ENCODE measurements around the gene NPAS2.

NPAS2 gene

GRCh38 chr2:100940240-100940639 lies 120.3 kb downstream of the NPAS2 start:
- no peak for DNase-seq (ENCODE audit: low read depth, low spot score)

- no peak for DNase-seq (ENCODE audit: low read depth, low spot score)
Measured at GRCh38 chr2:100940766-100941645, 121.1 kb downstream of the NPAS2 start.

GRCh38 chr2:100941646-100942240 lies 121.8 kb downstream of the NPAS2 start:
- DNase-seq (ENCODE audit: low read depth, low spot score) = no peak

GRCh38 chr2:100944617-100945432 lies 124.9 kb downstream of the NPAS2 start:
- no peak for DNase-seq (ENCODE audit: low read depth, low spot score)

GRCh38 chr2:100945433-100945740 lies 125.4 kb downstream of the NPAS2 start:
- DNase-seq (ENCODE audit: low read depth, low spot score) = no peak

- DNase-seq (ENCODE audit: low read depth, low spot score) = no peak
Measured at GRCh38 chr2:100945930-100946607, 126.1 kb downstream of the NPAS2 start.

GRCh38 chr2:100948942-100949811 lies 129.2 kb downstream of the NPAS2 start:
- DNase-seq (ENCODE audit: low read depth, low spot score) = no peak

- no peak for DNase-seq (ENCODE audit: low read depth, low spot score)
Measured at GRCh38 chr2:100952512-100952911, 132.6 kb downstream of the NPAS2 start.

GRCh38 chr2:100953406-100954043 lies 133.6 kb downstream of the NPAS2 start:
- no peak for DNase-seq (ENCODE audit: low read depth, low spot score)

GRCh38 chr2:100954044-100954420 lies 134.1 kb downstream of the NPAS2 start:
- no peak for DNase-seq (ENCODE audit: low read depth, low spot score)

- no peak for DNase-seq (ENCODE audit: low read depth, low spot score)
Measured at GRCh38 chr2:100955226-100955625, 135.3 kb downstream of the NPAS2 start.

GRCh38 chr2:100956081-100956480 lies 136.1 kb downstream of the NPAS2 start:
- no peak for DNase-seq (ENCODE audit: low read depth, low spot score)

- no peak for DNase-seq (ENCODE audit: low read depth, low spot score)
Measured at GRCh38 chr2:100957996-100958653, 138.2 kb downstream of the NPAS2 start.

GRCh38 chr2:100959225-100959880 lies 139.4 kb downstream of the NPAS2 start:
- no peak for DNase-seq (ENCODE audit: low read depth, low spot score)

- DNase-seq (ENCODE audit: low read depth, low spot score) = no peak
Measured at GRCh38 chr2:100960688-100961087, 140.7 kb downstream of the NPAS2 start.

- DNase-seq (ENCODE audit: low read depth, low spot score) = no peak
Measured at GRCh38 chr2:100962366-100963025, 142.6 kb downstream of the NPAS2 start.

GRCh38 chr2:100963026-100963375 lies 143.1 kb downstream of the NPAS2 start:
- DNase-seq (ENCODE audit: low read depth, low spot score) = no peak

GRCh38 chr2:100964222-100964621 lies 144.3 kb downstream of the NPAS2 start:
- DNase-seq (ENCODE audit: low read depth, low spot score) = no peak

GRCh38 chr2:100964681-100965169 lies 144.8 kb downstream of the NPAS2 start:
- DNase-seq (ENCODE audit: low read depth, low spot score) = no peak
